B cell (primary cell): Measurements from ENCODE around the gene AFDN. TPM values are rescaled to one million over a fixed set of nuclear protein-coding genes. Genes with fewer than 3 reads are reported as not detected.

ENCODE experiments used
- ATAC-seq: fragments of 200-7000 bp; cut with Tn5 transposase; one replicate; pipeline ENCODE4 v1.10.0; 2021; ENCODE audit warnings: low read depth, mild to moderate bottlenecking, moderate number of reproducible peaks, moderate library complexity
- CTCF ChIA-PET: fragments of 350-600 bp; sonication (Branson Sonifier 250); formaldehyde crosslinking; loops from one replicate; lab custom pipeline; 2021; ENCODE audit warnings: antibody characterized with exemption, inconsistent platforms; lab: Charles Lee
- POLR2A ChIA-PET: fragments of 350-600 bp; sonication (Branson Sonifier 250); formaldehyde crosslinking; loops from one replicate; lab custom pipeline; 2021; ENCODE audit warnings: antibody characterized with exemption; lab: Charles Lee
- DNase-seq: peaks from one replicate; pipeline ENCODE4 v3.0.0; 2013
- H2AFZ ChIP-seq: 2 replicates; pipeline ENCODE4 v1.6.1; 2012; ENCODE audit warnings: mild to moderate bottlenecking, low read depth, low read length; ENCODE audit not compliant: insufficient read depth, poor library complexity, severe bottlenecking
- H3K27ac ChIP-seq, 2 donors: 1 replicate in 1 of 2; 2 replicates in 1 of 2; pipeline ENCODE4 v1.5.1; 2012 to 2013; ENCODE audit warnings: low read length in 2 of 2, mild to moderate bottlenecking in 2 of 2, moderate library complexity in 1 of 2
- H3K27me3 ChIP-seq, 4 experiments: fragments of 200-600 bp in 1 of 4; sonication (generic) in 1 of 4; replicated peaks in 1 of 4; 1 replicate in 2 of 4; 2 replicates in 2 of 4; pipeline versions ENCODE4 v1.6.1 to v1.7.0; 2013 to 2016; ENCODE audit warnings: low read length in 3 of 4, mild to moderate bottlenecking in 2 of 4, mixed read lengths in 1 of 4, moderate library complexity in 1 of 4; ENCODE audit not compliant: insufficient read depth in 4 of 4, control insufficient read depth in 3 of 4; ENCODE audit errors: control extremely low read depth in 1 of 4
- H3K36me3 ChIP-seq, 2 experiments: replicated peaks in 1 of 2; 1 replicate in 1 of 2; 2 replicates in 1 of 2; pipeline versions ENCODE4 v1.6.1 to v1.7.1; 2013; ENCODE audit warnings: low read length in 1 of 2; ENCODE audit not compliant: insufficient read depth in 2 of 2, control insufficient read depth in 1 of 2; ENCODE audit errors: control extremely low read depth in 1 of 2, extremely low read depth in 1 of 2
- H3K4me1 ChIP-seq, 2 donors: fragments of 200-600 bp in 1 of 2; sonication (generic) in 1 of 2; 1 replicate in 1 of 2; 2 replicates in 1 of 2; pipeline versions ENCODE4 v1.5.1 to v1.6.1; 2013 to 2017; ENCODE audit warnings: low read length in 2 of 2; ENCODE audit not compliant: control insufficient read depth in 2 of 2, insufficient read depth in 2 of 2
- H3K4me2 ChIP-seq: replicated peaks from 2 replicates; pipeline ENCODE3; 2012; ENCODE audit warnings: mild to moderate bottlenecking, low read depth, low read length; ENCODE audit not compliant: poor library complexity, severe bottlenecking
- H3K4me3 ChIP-seq, 5 experiments: fragments of 200-600 bp in 1 of 5; sonication (generic) in 1 of 5; 1 replicate in 3 of 5; 2 replicates in 2 of 5; pipeline versions ENCODE4 v1.5.1 to v1.7.0; 2011 to 2016; ENCODE audit warnings: low read length in 4 of 5, mild to moderate bottlenecking in 4 of 5, low read depth in 2 of 5, control low read depth in 1 of 5, moderate library complexity in 1 of 5; ENCODE audit not compliant: insufficient read depth in 1 of 5; ENCODE audit errors: control extremely low read depth in 1 of 5, extremely low read depth in 1 of 5
- H3K79me2 ChIP-seq: fragments of 200-600 bp; sonication (generic); one replicate; pipeline ENCODE4 v1.6.0; 2016; ENCODE audit warnings: low read length; ENCODE audit not compliant: control insufficient read depth, insufficient read depth
- H3K9ac ChIP-seq: fragments of 200-600 bp; sonication (generic); 2 replicates; pipeline ENCODE4 v1.6.1; 2017; ENCODE audit warnings: mild to moderate bottlenecking, low read length, moderate library complexity
- H3K9me3 ChIP-seq, 3 donors: one replicate each; pipeline versions ENCODE4 v1.6.1 to v1.7.1; 2013; ENCODE audit warnings: low read length in 2 of 3; ENCODE audit not compliant: control insufficient read depth in 2 of 3, insufficient read depth in 1 of 3; ENCODE audit errors: control extremely low read depth in 1 of 3
- H4K20me1 ChIP-seq: 2 replicates; pipeline ENCODE4 v1.6.0; 2012; ENCODE audit warnings: mild to moderate bottlenecking, low read length; ENCODE audit not compliant: insufficient read depth, control insufficient read depth, poor library complexity, severe bottlenecking
- H3K27ac Mint-ChIP-seq: one replicate; pipeline ENCODE4 v1.8.0; 2021; ENCODE audit warnings: mixed read lengths
- H3K27me3 Mint-ChIP-seq: one replicate; pipeline ENCODE4 v1.8.0; 2021; ENCODE audit warnings: mixed read lengths
- H3K4me1 Mint-ChIP-seq: one replicate; pipeline ENCODE4 v1.8.0; 2021; ENCODE audit warnings: mixed read lengths
- H3K4me3 Mint-ChIP-seq: one replicate; pipeline ENCODE4 v1.8.0; 2021; ENCODE audit warnings: mixed read lengths
- H3K9me3 Mint-ChIP-seq: one replicate; pipeline ENCODE4 v1.8.0; 2022; ENCODE audit warnings: mixed read lengths; ENCODE audit not compliant: insufficient read depth
- CTCF ChIP-seq: fragments of 200-600 bp; IDR thresholded peaks from one replicate; pipeline ENCODE4 v1.8.0; 2022; ENCODE audit warnings: antibody characterized with exemption, mild to moderate bottlenecking
- EZH2 ChIP-seq: IDR thresholded peaks from 2 replicates; pipeline ENCODE4 v1.6.1; 2012; ENCODE audit warnings: borderline replicate concordance, low read depth, mild to moderate bottlenecking, moderate library complexity, low read length; ENCODE audit not compliant: insufficient read depth, poor library complexity, severe bottlenecking
- WGBS: methylation state at CpG from one replicate; pipeline ENCODE4 v1.1.5; 2013; ENCODE audit warnings: missing lambda C conversion rate; ENCODE audit not compliant: insufficient coverage; 5-methylcytosine and 5-hydroxymethylcytosine counted together
- intact Hi-C: fragments of 100-400 bp; cut with micrococcal nuclease; formaldehyde crosslinking; loops from one replicate; pipeline ENCODE4 v1.10.0; 2022
- polyA minus RNA-seq: library from RNA; depleted of rRNA, polyadenylated mRNA; stranded (reverse); fragments of >200 nt; gene quantifications from 2 replicates; pipeline ENCODE4 v1.2.3, GENCODE V29; 2012
- polyA plus RNA-seq: library from polyadenylated mRNA; depleted of rRNA; stranded (reverse); fragments of >200 nt; gene quantifications from 2 replicates; pipeline ENCODE4 v1.2.3, GENCODE V29; 2012
- total RNA-seq, 2 donors: library from RNA; stranded (reverse); fragments of 120-200 nt in 1 of 2; gene quantifications; 1 replicate in 1 of 2; 2 replicates in 1 of 2; pipeline versions ENCODE4 v1.2.3 to v1.2.4, GENCODE V29; 2013 to 2022

AFDN gene
- total RNA-seq (70.5 and 76.0 TPM in 2 replicates), polyA plus RNA-seq (6.4 and 15.4 TPM in 2 replicates), polyA minus RNA-seq (13.6 and 37.8 TPM in 2 replicates)
- 19.4 TPM for total RNA-seq (2013)

DNA sequence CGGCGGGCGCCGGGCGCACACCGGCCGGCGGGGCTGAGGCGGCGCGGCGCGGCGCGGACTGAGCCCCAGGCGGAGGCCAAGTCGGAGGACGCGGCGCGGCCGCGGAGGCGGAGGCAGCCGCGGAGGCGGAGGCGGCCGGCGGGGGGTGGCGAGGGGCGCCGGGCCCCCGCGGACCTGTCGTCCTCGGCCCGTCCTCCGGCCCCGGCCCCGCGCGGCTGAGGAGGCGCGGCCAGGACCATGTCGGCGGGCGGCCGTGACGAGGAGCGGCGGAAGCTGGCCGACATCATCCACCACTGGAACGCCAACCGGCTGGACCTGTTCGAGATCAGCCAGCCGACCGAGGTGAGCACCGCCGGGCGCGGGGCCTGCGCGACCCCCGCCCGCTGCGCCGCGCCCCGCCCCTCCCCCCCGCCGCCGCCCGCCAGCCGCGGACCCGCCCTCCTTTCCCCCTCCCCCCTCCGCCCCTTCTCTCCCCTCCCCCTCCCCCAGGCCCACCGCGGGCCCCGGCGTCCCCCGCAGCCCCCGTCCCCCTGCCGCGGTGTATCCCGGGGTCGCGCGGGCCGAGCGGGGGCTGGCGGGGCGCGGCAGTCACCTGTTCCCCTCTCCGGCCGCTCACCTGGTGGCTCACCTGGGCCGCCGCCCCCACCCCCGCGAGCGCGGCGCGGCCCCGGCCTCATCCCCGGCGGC, at the start of gene AFDN:
AFDN (plus strand) TSS at position 16 of the 687 bp plus-strand sequence; CDS start at position 238, 222 bp downstream.
- intact Hi-C loops: loop anchor here (5.0 kb wide), 1 partner anchor 475 kb away; no protein-coding TSS in a partner anchor
- peak within 1 kb of the TSS; percentile 89 for H2AFZ ChIP-seq
- TF ChIP-seq EZH2 (no peak), CTCF (no peak)
- POLR2A ChIA-PET: no interaction called here
- under 1% methylated on average over 79 of the region's 108 CpGs for WGBS
- peaks cover 0 to 30% (median 16%) of the 10 kb centered on the region in 4 experiments for H3K27me3 ChIP-seq
- no peak for DNase-seq
- peak within 1 kb of the TSS; percentile 90 for H3K9ac ChIP-seq
- H3K27ac ChIP-seq: no peak within 1 kb of the TSS
- H3K79me2 ChIP-seq: no peaks in the 10 kb centered on the region
- H3K4me2 ChIP-seq: peak within 1 kb of the TSS; percentile 98
- H3K4me1 ChIP-seq: peaks cover 21 to 24% of the 10 kb centered on the region in 2 donors
- peak within 1 kb of the TSS; percentile 39 to 92 (median 64) for H3K4me3 ChIP-seq
- Mint-ChIP-seq H3K4me3 (peak within 1 kb of the TSS; percentile 93), H3K27me3 (peaks cover 22% of the 10 kb centered on the region), H3K9me3 (no peaks in the 10 kb centered on the region), H3K4me1 (peaks cover 28% of the 10 kb centered on the region), H3K27ac (peak within 1 kb of the TSS; percentile 86)
- no peaks in the 10 kb centered on the region for H3K36me3 ChIP-seq
- peak; percentile 31 for ATAC-seq
- peaks cover 0 to 15% (median 0%) of the 10 kb centered on the region in 3 donors for H3K9me3 ChIP-seq
- no peaks in the 10 kb centered on the region for H4K20me1 ChIP-seq
- CTCF ChIA-PET: no interaction called here

DNA sequence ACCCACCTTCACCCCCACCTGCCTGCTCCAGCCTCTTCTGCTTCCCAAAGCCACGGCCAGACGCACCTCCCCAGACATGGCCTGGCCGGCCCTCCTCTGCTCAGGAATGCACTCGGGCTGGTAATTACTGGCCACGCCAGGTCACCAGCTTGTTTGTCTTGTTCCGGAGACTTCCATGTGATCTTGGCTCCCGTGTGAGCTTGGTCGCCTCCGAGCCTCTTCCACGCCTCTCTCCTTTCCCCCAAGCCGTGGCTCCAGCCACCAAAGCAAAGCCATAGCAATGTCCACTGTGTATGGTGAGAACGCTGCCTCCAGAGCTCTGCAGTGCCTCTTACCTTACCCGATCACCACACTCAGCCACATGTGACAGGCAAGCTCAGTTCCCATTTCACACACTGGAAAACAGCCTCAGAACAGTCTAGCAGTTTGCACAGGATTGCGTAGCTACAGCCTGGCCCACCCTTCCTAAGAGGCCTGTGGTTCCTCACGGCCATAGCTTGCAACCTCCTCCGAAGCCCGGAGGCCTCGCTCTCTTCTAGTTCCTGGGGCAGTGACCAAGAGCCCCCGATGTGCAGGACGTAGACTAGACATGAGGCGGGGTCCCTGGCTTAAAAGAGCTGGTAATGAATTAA, 48.1 kb upstream of the AFDN start:
- 87% methylated on average over 17 of the region's 21 CpGs for WGBS
- ATAC-seq (no peak), DNase-seq (no peak)
- H3K27ac Mint-ChIP-seq: no peak overlapping the region
- intact Hi-C loops: no loop called here
- Histone ChIP-seq H3K4me3 (no peak overlapping the region), H3K36me3 (no peaks in the 10 kb centered on the region), H3K4me2 (no peak overlapping the region), H3K9ac (no peak overlapping the region), H3K27ac (no peak overlapping the region), H3K27me3 (no peaks in the 10 kb centered on the region), H3K9me3 (peaks cover 0 to 2% (median 0%) of the 10 kb centered on the region in 3 donors), H3K79me2 (no peaks in the 10 kb centered on the region), H3K4me1 (no peaks in the 10 kb centered on the region), H2AFZ (no peak overlapping the region), H4K20me1 (no peaks in the 10 kb centered on the region)
- no peaks in the 10 kb centered on the region for H3K4me1 Mint-ChIP-seq
- TF ChIP-seq EZH2: no peak
- TF ChIP-seq CTCF: no peak
- H3K4me3 Mint-ChIP-seq: no peak overlapping the region
- H3K27me3 Mint-ChIP-seq: peaks cover 24% of the 10 kb centered on the region
- ChIA-PET POLR2A (no interaction called here), CTCF (interaction anchor here (0.8 kb wide), 1 partner anchor 9 kb away, joined by 3 read pairs; no protein-coding TSS in a partner anchor)
- H3K9me3 Mint-ChIP-seq: no peaks in the 10 kb centered on the region
